ENCODE results near the gene TUBGCP6.

Gene TUBGCP6

DNA sequence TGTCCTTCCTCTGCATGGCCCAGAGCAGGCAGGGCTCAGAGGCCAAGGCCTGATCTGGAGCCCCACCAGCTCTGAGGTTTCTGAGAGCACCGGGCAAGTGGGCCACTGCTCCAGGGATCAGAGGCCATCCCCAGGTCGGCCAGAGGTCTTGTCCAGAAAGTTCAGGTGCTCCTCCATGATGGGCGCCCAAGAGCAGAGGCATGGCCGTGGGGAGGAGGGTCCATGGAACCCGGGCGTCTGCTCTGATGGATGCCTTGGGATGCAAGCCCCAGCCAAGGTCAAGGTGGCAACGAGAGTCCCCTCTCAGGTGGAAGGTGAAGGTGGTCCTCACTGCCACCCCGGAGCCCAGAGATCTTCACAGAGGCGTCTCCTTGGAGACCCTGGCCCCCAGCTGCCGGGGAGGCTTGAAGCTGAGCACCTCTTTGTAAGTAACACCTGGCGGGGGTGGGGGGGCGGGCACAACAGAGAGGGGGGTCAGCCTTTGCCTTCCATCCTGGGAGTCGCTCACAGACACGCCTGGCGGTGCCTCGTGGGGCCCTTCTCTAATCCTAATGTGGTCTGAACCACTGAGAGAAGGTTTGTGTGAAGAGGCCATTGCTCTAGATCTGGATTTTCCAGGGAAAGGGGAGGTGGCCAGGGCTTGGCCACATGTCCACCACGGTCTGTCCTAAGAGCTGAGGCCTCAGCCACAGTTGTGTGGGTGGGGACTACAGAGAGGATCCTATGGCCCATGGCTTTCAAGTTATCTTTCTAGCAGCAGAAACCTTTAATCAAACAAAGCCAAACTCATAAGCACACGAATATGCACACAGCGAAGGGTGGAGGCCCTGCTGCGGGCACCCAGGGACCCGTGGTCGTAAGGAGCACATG is 8.5 kb upstream of the TUBGCP6 start:
- no peaks in the 10 kb centered on the region for H3K27me3 ChIP-seq (ENCODE audit: low read depth, low read length)
- H3K9me3 ChIP-seq (ENCODE audit: control insufficient read depth in 1 of 2, low read length in 2 of 2): no peaks in the 10 kb centered on the region
- no peaks in the 10 kb centered on the region for H3K36me3 ChIP-seq (ENCODE audit: control insufficient read depth in 1 of 2, insufficient read depth in 2 of 2, low read length in 2 of 2)
- H3K4me1 ChIP-seq (ENCODE audit: control insufficient read depth in 1 of 2, insufficient read depth in 2 of 2, low read length in 2 of 2): peaks cover 0 to 20% of the 10 kb centered on the region in 2 donors
- no peak overlapping the region for H3K4me3 ChIP-seq (ENCODE audit: low read depth in 1 of 2, low read length in 2 of 2)
- H3K27ac ChIP-seq (ENCODE audit: low read length): no peak overlapping the region

DNA sequence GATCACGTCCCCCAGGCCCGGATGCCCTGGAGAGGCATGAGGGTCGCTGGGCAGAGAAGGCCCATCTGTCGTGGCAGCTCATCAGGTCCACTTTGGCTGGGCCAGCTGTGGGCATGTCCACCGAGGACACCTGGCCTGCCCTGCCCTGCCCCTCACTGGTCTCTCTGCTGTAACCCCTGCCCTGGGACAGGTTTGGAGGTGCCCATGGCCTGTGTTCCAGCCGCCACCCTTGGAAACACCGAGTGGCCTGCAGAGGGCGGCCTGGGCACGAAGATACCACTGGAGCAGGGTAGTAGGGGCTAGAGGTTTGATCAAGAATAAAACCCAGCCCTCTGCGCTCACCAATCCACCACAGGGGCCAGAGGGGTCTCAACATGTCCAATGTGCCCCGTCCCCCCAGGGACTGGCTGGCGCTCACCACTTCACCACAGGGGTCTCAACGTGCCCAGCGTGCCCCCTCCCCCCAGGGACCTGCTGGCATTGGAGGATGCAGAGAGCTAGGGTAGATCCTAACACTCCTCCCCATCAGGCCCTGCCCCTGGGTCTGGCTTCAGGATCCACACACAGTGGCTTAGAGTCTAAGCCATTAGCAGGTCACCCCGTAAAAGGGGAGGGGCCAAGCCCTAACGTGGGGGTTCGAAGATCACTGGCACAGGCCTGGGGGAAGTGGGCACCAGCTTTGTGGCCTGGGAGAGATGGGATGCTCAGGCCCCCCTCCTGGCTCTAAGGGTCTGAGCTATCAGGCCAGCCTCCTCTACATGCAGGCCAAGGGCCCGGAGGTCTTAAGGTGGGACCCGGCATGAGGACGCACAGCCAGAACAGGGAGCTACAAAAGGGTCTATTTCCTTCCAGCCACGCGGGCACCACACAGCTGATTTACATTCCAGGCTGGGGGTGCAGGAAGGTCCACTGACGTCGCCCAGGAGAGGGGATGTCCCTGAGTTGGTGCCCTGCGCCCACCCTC is 7.5 kb upstream of the TUBGCP6 start:
- no peak overlapping the region for H3K27ac ChIP-seq (ENCODE audit: low read length)
- no peak overlapping the region for H3K4me3 ChIP-seq (ENCODE audit: low read depth in 1 of 2, low read length in 2 of 2)
- peaks cover 0 to 20% of the 10 kb centered on the region in 2 donors for H3K4me1 ChIP-seq (ENCODE audit: control insufficient read depth in 1 of 2, insufficient read depth in 2 of 2, low read length in 2 of 2)

DNA sequence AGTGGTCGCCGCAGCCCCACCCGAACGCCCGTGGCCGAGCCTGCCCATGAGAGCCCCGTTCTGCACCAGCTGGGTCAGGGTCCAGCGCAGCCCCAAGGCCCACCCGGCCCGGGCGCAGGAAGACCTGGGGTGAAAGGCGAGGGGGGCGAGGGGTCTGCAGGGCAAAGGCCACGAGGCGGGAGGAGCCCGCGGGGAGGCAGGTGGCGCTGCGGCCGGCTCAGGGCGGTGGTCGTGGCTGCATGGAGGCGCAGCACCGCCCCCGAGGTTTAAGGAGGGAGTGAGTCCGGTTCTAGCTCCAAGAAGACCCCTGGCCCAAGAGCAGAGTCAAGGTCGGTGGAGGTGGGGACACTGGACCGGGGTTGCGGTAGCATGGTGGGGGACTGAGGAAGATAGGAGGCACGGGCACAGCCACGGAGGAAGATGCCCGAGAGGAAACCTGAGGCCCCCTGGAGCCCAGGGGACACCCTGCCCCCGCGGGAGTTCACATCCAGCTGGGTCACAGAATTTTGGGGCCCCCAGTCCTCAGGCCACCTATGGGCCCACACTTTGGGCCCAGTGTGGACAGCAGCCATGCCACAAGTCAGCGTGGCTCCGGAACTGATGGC is 6.8 kb upstream of the TUBGCP6 start:
- Histone ChIP-seq H3K4me1 (ENCODE audit: control insufficient read depth in 1 of 2, insufficient read depth in 2 of 2, low read length in 2 of 2) (peaks cover 0 to 20% of the 10 kb centered on the region in 2 donors), H3K27ac (ENCODE audit: low read length) (no peak overlapping the region), H3K36me3 (ENCODE audit: control insufficient read depth in 1 of 2, insufficient read depth in 2 of 2, low read length in 2 of 2) (peaks cover 2 to 9% of the 10 kb centered on the region in 2 donors), H3K9me3 (ENCODE audit: control insufficient read depth in 1 of 2, low read length in 2 of 2) (no peaks in the 10 kb centered on the region), H3K27me3 (ENCODE audit: low read depth, low read length) (no peaks in the 10 kb centered on the region), H3K4me3 (ENCODE audit: low read depth in 1 of 2, low read length in 2 of 2) (peak overlapping the region in 1 of 2 donors; percentile 85)

More for the DNA sequence above, 7.5 kb upstream of the TUBGCP6 start:
- peaks cover 0 to 8% of the 10 kb centered on the region in 2 donors for H3K36me3 ChIP-seq (ENCODE audit: control insufficient read depth in 1 of 2, insufficient read depth in 2 of 2, low read length in 2 of 2)
- no peaks in the 10 kb centered on the region for H3K27me3 ChIP-seq (ENCODE audit: low read depth, low read length)
- no peaks in the 10 kb centered on the region for H3K9me3 ChIP-seq (ENCODE audit: control insufficient read depth in 1 of 2, low read length in 2 of 2)

DNA sequence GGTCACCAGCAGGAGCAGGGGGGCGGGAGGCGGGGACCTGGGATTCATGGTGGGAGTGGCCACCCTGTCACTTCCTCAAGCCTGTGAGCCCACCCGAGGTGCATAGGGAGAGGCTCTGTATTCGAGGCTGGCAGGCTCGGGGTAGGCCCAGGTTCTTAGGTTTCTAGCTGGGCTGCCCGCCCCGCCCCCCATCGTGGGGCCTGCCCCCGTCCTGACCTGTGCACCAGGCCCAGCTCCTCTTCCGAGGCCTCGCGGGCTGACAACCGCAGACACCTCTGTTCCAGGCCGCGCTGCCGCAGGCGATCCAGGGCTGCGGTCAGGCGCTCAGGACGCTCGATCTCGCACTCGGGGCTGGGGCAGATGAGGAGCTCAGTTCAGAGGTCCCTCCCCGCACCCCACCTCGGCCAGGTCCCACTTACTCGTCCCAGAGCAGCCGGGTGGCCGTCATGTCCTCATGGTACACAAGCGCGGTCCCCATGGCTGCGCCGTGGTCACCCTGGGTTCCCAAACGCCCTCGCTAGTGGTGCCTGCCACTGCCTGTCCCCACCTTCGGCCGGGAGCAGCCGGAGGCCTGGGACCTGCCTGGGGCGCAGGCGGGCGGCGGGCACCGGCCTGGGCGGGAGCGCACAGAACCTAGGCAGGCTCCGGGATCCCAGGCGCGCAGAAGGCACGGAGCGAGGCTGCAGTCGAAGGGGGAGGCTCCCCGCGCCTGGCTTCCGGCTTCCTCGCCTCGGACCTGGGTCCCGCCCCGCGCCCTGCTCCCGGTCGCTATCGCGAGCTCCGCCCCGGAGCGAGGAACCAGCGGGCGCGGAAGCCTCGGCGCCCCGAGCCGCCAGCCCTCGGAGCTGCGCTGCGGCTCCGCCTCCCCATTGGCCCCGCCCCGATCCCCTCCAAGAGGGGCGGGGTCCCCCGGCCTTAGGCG is 6.0 kb upstream of the TUBGCP6 start, which contains the start of gene HDAC10:
Gene HDAC10, minus strand, starts transcription at position 711 of the 922 bp plus-strand sequence. Its CDS starts 233 bp downstream, at position 478.
- no peak within 1 kb of the TSS for H3K27ac ChIP-seq (ENCODE audit: low read length)
- H3K27me3 ChIP-seq (ENCODE audit: low read depth, low read length): no peaks in the 10 kb centered on the region
- peak within 1 kb of the TSS; percentile 56 to 85 for H3K4me3 ChIP-seq (ENCODE audit: low read depth in 1 of 2, low read length in 2 of 2)
- H3K36me3 ChIP-seq (ENCODE audit: control insufficient read depth in 1 of 2, insufficient read depth in 2 of 2, low read length in 2 of 2): peaks cover 8 to 15% of the 10 kb centered on the region in 2 donors
- H3K4me1 ChIP-seq (ENCODE audit: control insufficient read depth in 1 of 2, insufficient read depth in 2 of 2, low read length in 2 of 2): peaks cover 0 to 24% of the 10 kb centered on the region in 2 donors
- H3K9me3 ChIP-seq (ENCODE audit: control insufficient read depth in 1 of 2, low read length in 2 of 2): no peaks in the 10 kb centered on the region

DNA sequence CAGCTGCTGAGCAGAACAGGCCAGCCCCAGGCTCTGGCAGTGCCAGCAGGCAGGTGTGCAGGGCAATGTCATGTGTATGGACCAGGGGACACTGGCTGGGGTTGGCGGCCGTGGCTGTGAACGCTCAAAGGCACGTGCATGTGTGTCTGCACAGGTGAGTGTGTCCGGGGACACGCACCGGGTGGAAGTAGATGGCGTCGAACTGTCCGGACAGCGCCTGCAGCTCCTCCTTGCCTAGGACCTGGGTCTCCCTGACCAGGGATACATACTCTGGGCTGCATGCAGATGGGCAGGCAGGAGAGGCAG is 5.4 kb upstream of the TUBGCP6 start:
- no peaks in the 10 kb centered on the region for H3K9me3 ChIP-seq (ENCODE audit: control insufficient read depth in 1 of 2, low read length in 2 of 2)
- H3K36me3 ChIP-seq (ENCODE audit: control insufficient read depth in 1 of 2, insufficient read depth in 2 of 2, low read length in 2 of 2): peaks cover 8 to 16% of the 10 kb centered on the region in 2 donors
- no peak overlapping the region for H3K27ac ChIP-seq (ENCODE audit: low read length)
- no peaks in the 10 kb centered on the region for H3K27me3 ChIP-seq (ENCODE audit: low read depth, low read length)
- peak overlapping the region; percentile 56 to 85 for H3K4me3 ChIP-seq (ENCODE audit: low read depth in 1 of 2, low read length in 2 of 2)
- peaks cover 0 to 30% of the 10 kb centered on the region in 2 donors for H3K4me1 ChIP-seq (ENCODE audit: control insufficient read depth in 1 of 2, insufficient read depth in 2 of 2, low read length in 2 of 2)

DNA sequence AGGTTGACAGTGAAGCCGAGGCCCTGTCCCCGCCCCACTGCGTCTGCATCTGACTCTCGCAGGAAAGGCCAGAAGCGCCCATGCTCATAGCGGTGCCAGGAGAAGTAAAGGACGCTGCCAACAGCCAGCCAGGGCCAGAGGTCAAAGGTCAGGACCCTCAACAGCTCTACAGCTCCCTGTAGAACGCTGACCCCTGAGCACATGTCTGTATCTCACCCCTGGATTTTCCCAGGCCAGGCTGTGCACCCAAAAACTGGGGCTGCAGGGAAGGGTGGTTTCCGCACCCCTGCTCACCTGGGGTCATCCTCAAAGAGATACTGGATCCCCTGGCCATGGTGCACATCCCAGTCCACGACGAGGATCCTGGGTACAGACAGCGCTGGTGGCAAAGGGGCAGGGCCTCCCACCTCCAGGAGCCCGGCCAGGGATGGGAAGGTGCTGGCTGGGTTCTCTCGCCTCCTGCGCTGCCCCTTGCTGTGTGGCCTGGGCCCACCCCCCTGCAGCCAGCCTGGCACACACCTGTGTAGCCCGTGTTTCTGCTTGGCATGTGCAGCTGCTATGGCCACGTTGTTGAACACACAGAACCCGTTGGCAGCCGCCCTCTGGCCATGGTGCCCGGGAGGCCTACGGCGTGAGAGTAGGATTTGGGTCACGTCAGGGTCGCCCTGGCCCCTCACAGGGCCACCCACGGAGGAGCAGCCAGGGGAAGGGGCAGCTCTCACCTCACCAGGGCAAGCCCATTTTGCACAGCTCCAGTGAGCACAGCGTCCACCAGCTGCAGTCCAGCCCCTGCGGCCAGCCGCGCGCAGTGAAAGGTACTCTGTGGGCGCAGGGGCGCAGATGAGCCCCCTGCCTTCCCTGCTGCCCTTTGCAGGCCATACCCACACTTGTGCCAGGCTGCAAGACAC is 4.8 kb upstream of the TUBGCP6 start:
- Histone ChIP-seq H3K27me3 (ENCODE audit: low read depth, low read length) (no peaks in the 10 kb centered on the region), H3K36me3 (ENCODE audit: control insufficient read depth in 1 of 2, insufficient read depth in 2 of 2, low read length in 2 of 2) (peaks cover 8 to 18% of the 10 kb centered on the region in 2 donors), H3K4me1 (ENCODE audit: control insufficient read depth in 1 of 2, insufficient read depth in 2 of 2, low read length in 2 of 2) (peaks cover 0 to 30% of the 10 kb centered on the region in 2 donors), H3K4me3 (ENCODE audit: low read depth in 1 of 2, low read length in 2 of 2) (peak overlapping the region; percentile 56 to 85), H3K9me3 (ENCODE audit: control insufficient read depth in 1 of 2, low read length in 2 of 2) (no peaks in the 10 kb centered on the region), H3K27ac (ENCODE audit: low read length) (no peak overlapping the region)

DNA sequence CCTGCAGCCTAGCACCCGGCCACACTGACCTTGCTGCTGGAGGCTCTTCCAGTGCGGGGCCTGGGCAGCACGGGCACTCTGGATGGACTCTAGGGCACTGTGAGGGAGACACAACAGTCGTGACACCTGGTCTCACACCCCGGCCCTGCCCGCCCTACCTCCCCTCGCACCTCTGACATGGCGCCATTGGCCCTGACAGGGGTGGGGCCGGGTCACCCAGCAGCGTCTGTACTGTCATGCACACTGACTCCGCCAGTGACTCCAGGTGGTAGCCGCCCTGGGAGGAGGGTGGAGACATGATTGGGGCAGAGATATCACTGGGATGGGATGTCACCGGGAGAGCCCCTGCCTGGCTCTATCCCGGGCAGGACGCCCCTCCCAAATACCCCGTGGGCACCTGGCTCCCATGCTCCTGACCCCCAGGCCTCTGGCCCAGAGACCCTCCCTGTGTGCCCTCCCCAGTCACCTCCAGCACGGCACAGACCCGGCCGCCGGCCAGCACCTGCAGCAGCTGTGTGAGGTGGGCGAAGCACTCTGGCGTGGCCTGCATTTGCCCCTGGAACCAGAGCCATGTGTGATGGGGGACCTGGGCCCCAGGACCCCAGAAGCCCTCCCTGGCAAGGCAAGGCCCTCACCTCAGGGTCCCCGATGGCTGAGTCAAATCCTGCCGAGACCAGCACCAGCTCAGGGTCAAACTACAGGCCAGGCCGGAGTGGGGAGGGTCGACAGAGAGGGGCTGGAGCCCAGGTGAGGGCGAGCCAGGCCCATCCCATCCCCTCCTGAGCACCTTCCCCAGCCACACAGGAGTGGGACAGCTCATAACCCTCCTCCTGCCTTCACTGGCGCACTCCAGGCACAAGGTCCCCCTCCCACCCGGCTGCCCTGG is 3.6 kb upstream of the TUBGCP6 start:
- Histone ChIP-seq H3K27me3 (ENCODE audit: low read depth, low read length) (no peaks in the 10 kb centered on the region), H3K4me1 (ENCODE audit: control insufficient read depth in 1 of 2, insufficient read depth in 2 of 2, low read length in 2 of 2) (peaks cover 4 to 37% of the 10 kb centered on the region in 2 donors), H3K9me3 (ENCODE audit: control insufficient read depth in 1 of 2, low read length in 2 of 2) (no peaks in the 10 kb centered on the region), H3K36me3 (ENCODE audit: control insufficient read depth in 1 of 2, insufficient read depth in 2 of 2, low read length in 2 of 2) (peaks cover 8 to 19% of the 10 kb centered on the region in 2 donors), H3K27ac (ENCODE audit: low read length) (no peak overlapping the region), H3K4me3 (ENCODE audit: low read depth in 1 of 2, low read length in 2 of 2) (no peak overlapping the region)

DNA sequence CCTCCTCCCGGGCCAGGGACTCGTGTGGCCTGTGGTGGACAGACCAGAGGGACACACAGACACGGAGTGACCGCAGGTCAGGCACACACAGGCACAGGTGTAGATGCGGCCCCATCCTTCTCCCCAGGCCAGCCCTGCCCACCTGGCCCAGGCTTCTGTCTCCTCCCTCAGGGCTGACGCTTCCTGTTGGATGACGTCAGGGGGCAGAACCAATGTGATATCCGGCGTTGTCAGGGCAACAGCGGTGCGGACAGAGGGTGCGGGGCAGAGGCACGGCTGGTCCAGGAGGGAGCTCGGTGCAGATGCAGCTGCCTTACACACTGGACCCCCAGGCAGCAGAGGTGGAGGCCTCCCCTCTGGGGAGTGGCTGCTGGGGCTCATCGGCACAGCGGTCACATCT is 2.9 kb upstream of the TUBGCP6 start:
- H3K4me3 ChIP-seq (ENCODE audit: low read depth in 1 of 2, low read length in 2 of 2): no peak overlapping the region
- no peaks in the 10 kb centered on the region for H3K9me3 ChIP-seq (ENCODE audit: control insufficient read depth in 1 of 2, low read length in 2 of 2)
- H3K36me3 ChIP-seq (ENCODE audit: control insufficient read depth in 1 of 2, insufficient read depth in 2 of 2, low read length in 2 of 2): peaks cover 8 to 19% of the 10 kb centered on the region in 2 donors
- no peaks in the 10 kb centered on the region for H3K27me3 ChIP-seq (ENCODE audit: low read depth, low read length)
- H3K4me1 ChIP-seq (ENCODE audit: control insufficient read depth in 1 of 2, insufficient read depth in 2 of 2, low read length in 2 of 2): peaks cover 4 to 44% of the 10 kb centered on the region in 2 donors
- H3K27ac ChIP-seq (ENCODE audit: low read length): no peak overlapping the region

Measured in muscle layer of duodenum (tissue), 2 donors.